Left ventricle myocardium inferior (tissue), 1 donor: ENCODE results near the gene APEH. TPM values are rescaled to one million over a fixed set of nuclear protein-coding genes. Genes with fewer than 3 reads are reported as not detected.

Experiments used
- DNase-seq: peaks from one replicate; pipeline ENCODE4 v3.0.0-alpha.2; 2020
- H3K27ac ChIP-seq: fragments of 200-600 bp; replicated peaks from 2 replicates; pipeline ENCODE4 v1.8.0; 2021
- H3K27me3 ChIP-seq: fragments of 200-600 bp; 2 replicates; pipeline ENCODE4 v1.8.0; 2021; ENCODE audit warnings: low read depth
- H3K36me3 ChIP-seq: fragments of 200-600 bp; 2 replicates; pipeline ENCODE4 v1.8.0; 2021
- H3K4me1 ChIP-seq: fragments of 200-600 bp; 2 replicates; pipeline ENCODE4 v1.8.0; 2021
- H3K4me3 ChIP-seq: fragments of 200-600 bp; 2 replicates; pipeline ENCODE4 v1.8.0; 2021; ENCODE audit warnings: mild to moderate bottlenecking, moderate library complexity
- H3K9me3 ChIP-seq: fragments of 200-600 bp; replicated peaks from 2 replicates; pipeline ENCODE4 v1.8.0; 2021
- intact Hi-C: fragments of 100-400 bp; cut with micrococcal nuclease; formaldehyde crosslinking; loops from one replicate; pipeline ENCODE4 v1.11.0; 2022
- total RNA-seq: library from RNA; stranded (reverse); fragmentation: NEBNext Ultra II Directional; extraction: Animal tissue kit (Norgen Biotek cat#: 25700); gene quantifications from one replicate; pipeline ENCODE4 v1.2.1, GENCODE V29; 2021
- TF ChIP-seq, protein P1 (sequence below): fragments of 200-600 bp; IDR thresholded peaks from 2 replicates; pipeline ENCODE4 v1.8.0; 2021; ENCODE audit warnings: antibody characterized with exemption, mild to moderate bottlenecking, borderline replicate concordance
- donor health status: DM: no; HTN: yes; CAD: no; lungs with severe emphysema.

APEH gene
- total RNA-seq, 1 donor from 2014 or later, result 99.0 TPM

DNA sequence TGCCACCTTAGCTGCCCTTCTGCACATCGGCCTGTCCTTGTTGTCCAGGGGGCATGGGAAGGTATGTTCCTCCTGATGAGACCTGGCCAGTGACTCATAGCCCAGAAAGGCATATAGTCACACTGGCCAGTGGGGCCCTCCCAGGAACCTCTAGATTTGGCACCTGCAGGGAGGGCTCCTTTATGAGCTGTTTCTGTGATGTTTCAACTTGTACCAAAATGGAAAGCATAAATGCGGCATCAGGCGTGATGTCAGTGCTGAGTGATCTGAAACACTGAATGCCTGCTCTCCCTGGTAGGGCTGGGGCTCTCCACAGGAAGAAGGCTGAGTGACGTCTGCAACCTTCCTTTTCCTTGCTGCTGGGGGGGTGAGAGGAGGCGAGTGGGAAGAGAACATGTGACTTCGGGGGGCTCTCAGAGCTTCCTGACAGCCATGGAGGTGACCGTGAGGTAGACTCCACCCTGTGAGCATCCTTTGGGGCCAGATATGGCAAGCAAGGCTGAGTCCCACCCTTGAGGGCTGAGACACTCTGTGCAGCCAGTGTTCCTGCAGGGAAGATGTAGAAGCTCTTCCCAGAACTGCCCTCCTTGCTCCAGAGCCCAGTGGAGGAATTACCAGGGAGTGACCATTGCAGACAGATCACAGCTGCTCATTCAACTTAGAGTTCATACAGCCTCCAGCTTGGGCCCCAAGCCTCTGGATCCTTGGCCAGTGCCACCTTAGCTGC is 37.1 kb upstream of the APEH start:
- no peak overlapping the region for H3K27ac ChIP-seq
- DNase-seq, result no peak
- no peaks in the 10 kb centered on the region for H3K27me3 ChIP-seq
- H3K36me3 ChIP-seq, result no peaks in the 10 kb centered on the region
- intact Hi-C loops, result no loop called here
- peaks cover 5% of the 10 kb centered on the region for H3K4me1 ChIP-seq
- no peak overlapping the region for H3K4me3 ChIP-seq
- H3K9me3 ChIP-seq, result peaks cover under 1% of the 10 kb centered on the region
- TF ChIP-seq, protein P1, sequence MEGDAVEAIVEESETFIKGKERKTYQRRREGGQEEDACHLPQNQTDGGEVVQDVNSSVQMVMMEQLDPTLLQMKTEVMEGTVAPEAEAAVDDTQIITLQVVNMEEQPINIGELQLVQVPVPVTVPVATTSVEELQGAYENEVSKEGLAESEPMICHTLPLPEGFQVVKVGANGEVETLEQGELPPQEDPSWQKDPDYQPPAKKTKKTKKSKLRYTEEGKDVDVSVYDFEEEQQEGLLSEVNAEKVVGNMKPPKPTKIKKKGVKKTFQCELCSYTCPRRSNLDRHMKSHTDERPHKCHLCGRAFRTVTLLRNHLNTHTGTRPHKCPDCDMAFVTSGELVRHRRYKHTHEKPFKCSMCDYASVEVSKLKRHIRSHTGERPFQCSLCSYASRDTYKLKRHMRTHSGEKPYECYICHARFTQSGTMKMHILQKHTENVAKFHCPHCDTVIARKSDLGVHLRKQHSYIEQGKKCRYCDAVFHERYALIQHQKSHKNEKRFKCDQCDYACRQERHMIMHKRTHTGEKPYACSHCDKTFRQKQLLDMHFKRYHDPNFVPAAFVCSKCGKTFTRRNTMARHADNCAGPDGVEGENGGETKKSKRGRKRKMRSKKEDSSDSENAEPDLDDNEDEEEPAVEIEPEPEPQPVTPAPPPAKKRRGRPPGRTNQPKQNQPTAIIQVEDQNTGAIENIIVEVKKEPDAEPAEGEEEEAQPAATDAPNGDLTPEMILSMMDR, result no peak

DNA sequence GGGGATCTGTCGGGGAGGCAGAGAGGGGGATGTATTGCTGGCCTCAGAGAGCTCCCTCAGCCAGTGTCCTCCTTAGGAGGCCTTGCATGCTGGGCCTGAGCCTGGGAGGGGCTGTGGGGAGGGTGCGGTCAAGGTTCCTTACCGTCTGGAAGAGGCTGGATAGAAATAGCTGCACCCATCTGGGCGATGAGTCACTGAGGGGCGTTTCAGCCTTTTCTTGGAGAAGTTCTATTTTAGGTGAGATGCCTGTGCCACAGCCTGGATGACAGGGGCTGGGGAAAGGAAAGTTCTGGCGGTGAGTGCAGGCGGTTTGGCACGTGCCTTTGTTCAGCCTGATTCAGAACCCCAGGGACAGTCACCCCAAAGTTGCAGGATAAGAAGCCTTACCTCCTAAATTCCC is 35.7 kb upstream of the APEH start:
- no peaks in the 10 kb centered on the region for H3K27me3 ChIP-seq
- peaks cover 5% of the 10 kb centered on the region for H3K4me1 ChIP-seq
- intact Hi-C loops, result no loop called here
- TF ChIP-seq, protein P1, result no peak
- no peak overlapping the region for H3K4me3 ChIP-seq
- H3K27ac ChIP-seq, result no peak overlapping the region
- H3K36me3 ChIP-seq, result no peaks in the 10 kb centered on the region
- no peak for DNase-seq
- H3K9me3 ChIP-seq, result no peaks in the 10 kb centered on the region

DNA sequence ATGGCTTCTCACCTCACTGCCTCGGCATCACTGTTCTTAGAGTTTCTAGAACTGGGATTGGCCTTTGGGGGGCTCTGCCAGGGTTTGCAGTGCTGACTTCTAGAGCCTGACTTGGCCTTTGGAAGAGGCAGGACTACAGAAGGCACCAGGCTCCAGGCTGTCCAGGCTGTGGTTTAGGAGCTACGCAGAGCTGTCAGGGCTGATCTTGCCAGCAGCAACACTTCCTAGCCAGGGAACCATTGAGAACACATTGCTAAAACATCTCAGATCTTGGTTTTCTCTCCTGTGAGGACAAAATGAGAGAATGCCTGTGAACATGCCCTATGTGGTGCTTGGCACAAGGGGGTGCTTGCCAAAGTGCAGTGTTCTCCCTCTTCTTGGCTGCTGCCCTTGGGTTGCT is 34.6 kb upstream of the APEH start:
- H3K4me1 ChIP-seq, result peaks cover 5% of the 10 kb centered on the region
- DNase-seq, result no peak
- intact Hi-C loops, result no loop called here

DNA sequence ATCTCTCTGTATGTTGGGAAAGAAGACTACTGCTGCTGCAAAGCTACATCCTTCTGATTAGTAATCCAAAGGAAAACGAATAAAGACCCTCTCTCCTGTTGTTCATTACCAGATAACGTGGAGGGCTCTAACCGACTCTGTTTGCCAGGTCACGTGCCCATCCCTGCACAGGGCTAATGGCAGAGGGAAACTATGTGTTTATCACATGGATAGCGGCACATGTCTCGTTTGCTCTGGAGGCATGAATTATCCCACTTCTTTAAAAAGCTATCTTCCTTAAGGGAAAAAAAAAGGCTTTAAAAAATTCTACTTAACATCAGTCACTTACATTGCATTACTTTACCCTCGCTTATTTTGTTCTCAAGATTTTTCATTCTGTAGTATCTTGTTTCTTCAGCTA is 32.9 kb upstream of the APEH start:
- H3K27ac ChIP-seq, result no peak overlapping the region
- TF ChIP-seq, protein P1, result no peak
- intact Hi-C loops, result no loop called here

More for the DNA sequence above, 34.6 kb upstream of the APEH start:
- TF ChIP-seq, protein P1, result no peak
- H3K27me3 ChIP-seq, result no peaks in the 10 kb centered on the region
- H3K9me3 ChIP-seq, result no peaks in the 10 kb centered on the region
- no peak overlapping the region for H3K27ac ChIP-seq
- no peak overlapping the region for H3K4me3 ChIP-seq
- no peaks in the 10 kb centered on the region for H3K36me3 ChIP-seq

DNA sequence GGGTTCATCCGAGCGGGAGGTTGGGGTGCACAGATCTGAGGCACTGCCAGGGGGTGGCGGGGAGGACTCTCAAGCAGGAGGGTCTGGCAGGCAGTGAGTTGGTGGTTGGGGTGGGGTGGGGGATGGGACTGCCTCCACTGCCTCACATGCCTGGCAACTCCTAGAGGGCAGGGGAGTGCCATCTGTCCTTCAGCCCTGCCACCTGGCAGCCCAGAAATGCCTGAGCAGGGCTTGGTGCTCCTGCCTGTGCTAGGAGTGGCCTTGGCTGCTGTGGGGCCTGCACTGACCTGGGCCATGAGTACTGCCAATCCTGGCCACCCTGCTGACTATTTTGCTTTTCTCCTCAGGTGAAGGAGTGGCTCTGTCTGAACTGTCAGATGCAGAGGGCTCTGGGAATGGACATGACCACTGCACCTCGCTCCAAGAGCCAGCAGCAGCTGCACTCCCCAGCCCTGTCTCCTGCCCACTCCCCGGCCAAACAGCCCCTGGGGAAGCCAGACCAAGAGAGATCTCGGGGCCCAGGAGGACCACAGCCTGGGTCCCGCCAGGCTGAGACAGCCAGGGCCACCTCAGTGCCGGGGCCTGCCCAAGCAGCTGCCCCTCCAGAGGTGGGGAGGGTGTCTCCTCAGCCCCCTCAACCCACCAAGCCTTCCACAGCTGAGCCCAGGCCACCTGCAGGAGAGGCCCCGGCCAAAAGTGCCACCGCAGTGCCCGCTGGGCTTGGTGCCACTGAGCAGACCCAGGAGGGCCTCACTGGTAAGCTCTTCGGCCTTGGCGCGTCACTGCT is 32.0 kb upstream of the APEH start:
- Histone ChIP-seq H3K4me3 (no peak overlapping the region), H3K9me3 (no peaks in the 10 kb centered on the region), H3K4me1 (peaks cover 6% of the 10 kb centered on the region), H3K36me3 (no peaks in the 10 kb centered on the region), H3K27me3 (no peaks in the 10 kb centered on the region), H3K27ac (no peak overlapping the region)
- TF ChIP-seq, protein P1, result no peak
- no peak for DNase-seq
- intact Hi-C loops, result no loop called here

More for the DNA sequence above, 32.9 kb upstream of the APEH start:
- H3K4me1 ChIP-seq, result peaks cover 5% of the 10 kb centered on the region
- H3K9me3 ChIP-seq, result no peaks in the 10 kb centered on the region
- no peaks in the 10 kb centered on the region for H3K36me3 ChIP-seq
- no peak for DNase-seq
- no peak overlapping the region for H3K4me3 ChIP-seq
- H3K27me3 ChIP-seq, result no peaks in the 10 kb centered on the region
